ENCODE results near the gene ORMDL2.
"Not testable (repeated sequence)": the region's sequence is repeated elsewhere in the genome, so short reads cannot be mapped to it uniquely, and the experiment has no call there.

Gene ORMDL2

DNA sequence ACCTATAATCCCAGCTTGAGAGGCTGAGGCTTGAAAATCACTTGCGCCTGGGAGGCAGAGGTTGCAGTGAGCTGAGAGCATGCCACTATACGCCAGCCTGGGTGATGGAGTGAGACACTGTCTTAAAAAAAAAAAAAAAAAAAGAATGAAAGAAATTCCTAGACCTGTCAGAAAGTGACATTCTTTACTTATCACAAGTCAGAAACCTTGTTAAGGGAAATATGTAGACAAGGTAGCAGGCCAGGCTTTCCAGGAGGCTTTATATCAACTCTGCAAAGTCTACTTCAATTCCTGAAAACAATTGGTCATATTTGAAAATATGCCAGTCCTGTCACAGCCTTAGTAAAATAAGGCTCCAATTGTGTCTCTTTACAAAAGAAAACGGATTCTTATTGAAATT is 44.0 kb downstream of the ORMDL2 start:
- no peak for DNase-seq

DNA sequence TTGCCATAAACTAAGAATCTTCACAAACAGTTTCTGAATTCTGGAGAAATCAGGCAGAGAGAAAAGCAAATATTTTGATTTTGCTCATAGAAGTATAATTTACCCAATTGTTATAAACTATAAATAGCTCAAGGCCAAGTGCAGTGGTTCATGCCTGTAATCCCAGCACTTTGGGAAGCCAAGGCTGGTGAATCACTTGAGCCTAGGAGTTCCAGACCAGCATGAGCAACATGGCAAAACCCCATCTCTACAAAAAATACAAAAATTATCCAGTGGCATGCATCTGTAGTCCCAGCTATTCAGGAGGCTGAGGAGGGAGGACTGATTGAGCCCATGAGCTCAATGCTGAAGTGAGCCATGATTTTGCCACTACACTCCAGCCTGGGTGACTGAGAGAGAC is 44.4 kb downstream of the ORMDL2 start:
- DNase-seq = no peak

DNA sequence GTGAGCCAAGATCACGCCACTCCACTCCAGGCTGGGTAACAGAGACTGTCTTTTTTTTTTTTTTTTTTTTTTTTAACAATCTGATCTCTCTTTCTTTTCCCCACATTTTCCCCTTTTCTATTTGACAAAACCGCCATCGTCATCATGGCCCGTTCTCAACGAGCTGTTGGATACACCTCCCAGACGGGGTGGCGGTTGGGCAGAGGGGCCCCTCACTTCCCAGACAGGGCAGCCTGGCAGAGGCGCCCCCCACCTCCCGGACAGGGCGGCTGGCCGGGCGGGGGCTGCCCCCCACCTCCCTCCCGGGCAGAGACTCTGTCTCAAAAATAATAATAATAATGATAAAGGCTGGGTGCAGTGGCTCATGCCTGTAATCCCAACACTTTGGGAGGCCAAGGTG is 45.1 kb downstream of the ORMDL2 start:
- DNase-seq = not testable (repeated sequence)

DNA sequence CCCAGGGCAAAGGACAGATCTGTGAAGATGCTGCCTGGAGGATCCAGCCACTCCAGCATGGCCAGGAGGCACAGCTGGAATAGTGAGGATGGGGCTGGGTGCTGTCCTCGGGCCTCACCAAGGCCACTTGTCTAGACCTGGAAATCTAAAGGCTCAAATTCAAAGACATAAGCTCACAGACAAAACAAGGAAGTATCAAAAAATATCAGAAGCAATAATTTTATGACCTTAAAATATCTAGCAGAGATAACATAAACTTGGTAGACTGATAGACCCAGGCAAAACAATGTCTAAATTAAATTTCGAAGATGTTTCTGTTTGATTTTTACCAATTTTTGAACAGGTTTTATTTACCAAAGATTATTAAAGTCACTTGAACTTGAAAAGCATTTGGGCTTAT is 47.5 kb downstream of the ORMDL2 start:
- no peak for DNase-seq

DNA sequence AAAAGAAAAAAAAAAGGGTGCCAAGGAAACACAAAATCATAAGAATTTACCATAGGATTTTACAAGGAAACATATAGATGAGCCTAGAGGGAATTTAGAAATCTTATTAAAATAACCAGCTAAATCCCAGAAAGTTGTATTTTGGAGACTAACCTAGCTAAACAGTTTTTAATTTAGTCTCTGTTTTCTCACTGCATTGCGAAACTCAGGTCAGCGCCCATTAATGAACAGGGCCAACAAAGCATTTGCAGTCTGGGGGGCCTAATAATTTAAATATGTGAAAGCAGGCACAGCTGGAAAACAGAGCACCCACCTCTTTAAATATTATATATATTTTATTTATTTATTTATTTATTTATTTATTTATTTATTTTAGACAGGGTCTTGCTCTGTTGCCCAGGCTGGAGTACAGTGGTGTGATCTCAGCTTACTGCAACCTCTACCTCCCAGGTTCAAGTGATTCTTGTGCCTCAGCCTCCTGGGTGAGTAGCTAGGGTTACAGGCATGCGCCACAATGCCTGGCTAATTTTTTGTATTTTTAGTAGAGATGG is 48.7 kb downstream of the ORMDL2 start:
- not testable (repeated sequence) for DNase-seq

All from NCI-H1694 (cell line).